Measurements from ENCODE around the gene NLRC5. TPM values are rescaled to one million over a fixed set of nuclear protein-coding genes. Genes with fewer than 3 reads are reported as not detected.

NLRC5 gene
- total RNA-seq, 1 donor from 2014 or later = 29.9 TPM

DNA sequence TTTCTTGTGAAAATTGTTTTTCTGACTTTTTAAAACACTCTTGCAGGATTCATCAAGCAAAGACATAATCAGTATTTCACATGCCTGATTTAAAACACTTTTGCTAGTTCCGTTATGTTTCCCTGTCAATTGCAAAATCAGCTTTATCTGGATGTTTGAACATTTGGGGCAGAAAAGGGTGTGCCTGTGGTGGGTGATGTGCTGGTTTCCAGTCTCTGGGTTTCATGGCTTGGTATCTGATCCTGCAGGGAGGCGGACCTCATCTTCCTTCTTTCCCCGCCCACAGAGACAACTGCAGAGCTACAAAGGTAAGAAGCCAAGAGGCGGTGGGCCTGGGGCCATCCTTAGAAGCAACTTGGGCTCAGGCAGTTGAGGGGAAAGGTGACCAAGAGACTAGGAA is 41.8 kb downstream of the NLRC5 start:
- no peak overlapping the region for H3K4me3 ChIP-seq (ENCODE audit: insufficient read depth, low read depth, low read length)
- H3K79me2 ChIP-seq (ENCODE audit: insufficient read depth, low read length) = no peaks in the 10 kb centered on the region
- DNase-seq (ENCODE audit: low read depth) (no peak), FAIRE-seq (no peak)
- H3K9me3 Mint-ChIP-seq (ENCODE audit: unreplicated experiment) = peaks cover 2% of the 10 kb centered on the region
- H3K27ac Mint-ChIP-seq (ENCODE audit: unreplicated experiment) = peak overlapping the region; percentile 53
- H2AFZ ChIP-seq (ENCODE audit: low read depth, low read length) = no peak overlapping the region
- no peak for TF ChIP-seq EZH2 (IDR thresholded peaks at IDR 0.05; ENCODE audit: insufficient read depth, low read length)
- TF ChIP-seq, protein P1, sequence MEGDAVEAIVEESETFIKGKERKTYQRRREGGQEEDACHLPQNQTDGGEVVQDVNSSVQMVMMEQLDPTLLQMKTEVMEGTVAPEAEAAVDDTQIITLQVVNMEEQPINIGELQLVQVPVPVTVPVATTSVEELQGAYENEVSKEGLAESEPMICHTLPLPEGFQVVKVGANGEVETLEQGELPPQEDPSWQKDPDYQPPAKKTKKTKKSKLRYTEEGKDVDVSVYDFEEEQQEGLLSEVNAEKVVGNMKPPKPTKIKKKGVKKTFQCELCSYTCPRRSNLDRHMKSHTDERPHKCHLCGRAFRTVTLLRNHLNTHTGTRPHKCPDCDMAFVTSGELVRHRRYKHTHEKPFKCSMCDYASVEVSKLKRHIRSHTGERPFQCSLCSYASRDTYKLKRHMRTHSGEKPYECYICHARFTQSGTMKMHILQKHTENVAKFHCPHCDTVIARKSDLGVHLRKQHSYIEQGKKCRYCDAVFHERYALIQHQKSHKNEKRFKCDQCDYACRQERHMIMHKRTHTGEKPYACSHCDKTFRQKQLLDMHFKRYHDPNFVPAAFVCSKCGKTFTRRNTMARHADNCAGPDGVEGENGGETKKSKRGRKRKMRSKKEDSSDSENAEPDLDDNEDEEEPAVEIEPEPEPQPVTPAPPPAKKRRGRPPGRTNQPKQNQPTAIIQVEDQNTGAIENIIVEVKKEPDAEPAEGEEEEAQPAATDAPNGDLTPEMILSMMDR (IDR thresholded peaks at IDR 0.05; ENCODE audit: insufficient read depth, low read depth, low read length) = no peak
- no peaks in the 10 kb centered on the region for H3K27me3 ChIP-seq (ENCODE audit: insufficient read depth, low read length)
- peaks cover 9% of the 10 kb centered on the region for H3K27me3 Mint-ChIP-seq (ENCODE audit: low read depth, unreplicated experiment)
- peaks cover 12% of the 10 kb centered on the region for H3K4me1 ChIP-seq (ENCODE audit: insufficient read depth, low read length)
- no peak overlapping the region for H3K4me2 ChIP-seq (ENCODE audit: low read length)
- H3K4me1 Mint-ChIP-seq (ENCODE audit: low read depth, unreplicated experiment) = peaks cover 37% of the 10 kb centered on the region
- H4K20me1 ChIP-seq (ENCODE audit: insufficient read depth, low read length) = no peaks in the 10 kb centered on the region
- no peak overlapping the region for H3K27ac ChIP-seq (ENCODE audit: low read depth, low read length)
- H3K36me3 Mint-ChIP-seq (ENCODE audit: low read depth, unreplicated experiment) = peaks cover 22% of the 10 kb centered on the region
- H3K9me3 ChIP-seq (ENCODE audit: insufficient read depth, low read depth, low read length) = no peaks in the 10 kb centered on the region
- peaks cover 3% of the 10 kb centered on the region for H3K36me3 ChIP-seq (ENCODE audit: insufficient read depth, low read length)
- H3K4me3 Mint-ChIP-seq (ENCODE audit: unreplicated experiment) = no peak overlapping the region
- no peak overlapping the region for H3K9ac ChIP-seq (ENCODE audit: low read length)

- no peak for FAIRE-seq
- H3K27ac Mint-ChIP-seq (ENCODE audit: unreplicated experiment) = no peak overlapping the region
- Histone ChIP-seq H3K27me3 (ENCODE audit: insufficient read depth, low read length) (no peaks in the 10 kb centered on the region), H3K36me3 (ENCODE audit: insufficient read depth, low read length) (peaks cover 3% of the 10 kb centered on the region), H3K9ac (ENCODE audit: low read length) (no peak overlapping the region), H3K27ac (ENCODE audit: low read depth, low read length) (no peak overlapping the region), H2AFZ (ENCODE audit: low read depth, low read length) (no peak overlapping the region), H3K4me1 (ENCODE audit: insufficient read depth, low read length) (peaks cover 12% of the 10 kb centered on the region), H3K4me2 (ENCODE audit: low read length) (no peak overlapping the region), H3K79me2 (ENCODE audit: insufficient read depth, low read length) (no peaks in the 10 kb centered on the region), H4K20me1 (ENCODE audit: insufficient read depth, low read length) (no peaks in the 10 kb centered on the region), H3K4me3 (ENCODE audit: insufficient read depth, low read depth, low read length) (no peak overlapping the region), H3K9me3 (ENCODE audit: insufficient read depth, low read depth, low read length) (no peaks in the 10 kb centered on the region)
- H3K9me3 Mint-ChIP-seq (ENCODE audit: unreplicated experiment) = no peaks in the 10 kb centered on the region
- peaks cover 22% of the 10 kb centered on the region for H3K36me3 Mint-ChIP-seq (ENCODE audit: low read depth, unreplicated experiment)
- peaks cover 9% of the 10 kb centered on the region for H3K27me3 Mint-ChIP-seq (ENCODE audit: low read depth, unreplicated experiment)
- TF ChIP-seq, protein P1 (IDR thresholded peaks at IDR 0.05; ENCODE audit: insufficient read depth, low read depth, low read length) = no peak
- TF ChIP-seq EZH2 (IDR thresholded peaks at IDR 0.05; ENCODE audit: insufficient read depth, low read length) = no peak
- H3K4me1 Mint-ChIP-seq (ENCODE audit: low read depth, unreplicated experiment) = peaks cover 32% of the 10 kb centered on the region
- H3K4me3 Mint-ChIP-seq (ENCODE audit: unreplicated experiment) = no peak overlapping the region
- DNase-seq (ENCODE audit: low read depth) = no peak
These were observed 43.0 kb downstream of the NLRC5 start for GRCh38 chr16:57032346-57032745.

DNA sequence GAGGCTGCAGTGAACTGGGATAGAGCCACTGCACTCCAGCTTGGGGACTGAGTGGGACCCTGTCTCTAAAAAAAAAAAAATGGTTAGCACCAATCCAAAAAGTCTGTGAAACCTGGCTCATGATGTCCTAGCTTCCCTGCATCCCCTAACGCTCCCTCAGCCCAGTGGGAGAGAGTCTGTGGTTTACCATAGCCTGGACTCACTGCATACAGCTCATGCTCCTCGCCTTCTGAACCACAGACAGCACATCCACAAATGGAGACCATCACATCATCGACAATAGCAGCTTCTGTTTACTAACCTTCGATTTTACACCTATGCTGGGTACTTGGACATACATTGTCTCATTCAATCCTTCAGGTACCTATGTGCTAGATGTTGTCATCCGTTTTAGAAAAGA is 43.6 kb downstream of the NLRC5 start:
- Histone ChIP-seq H3K4me3 (ENCODE audit: insufficient read depth, low read depth, low read length) (no peak overlapping the region), H3K4me1 (ENCODE audit: insufficient read depth, low read length) (peaks cover 15% of the 10 kb centered on the region), H3K9me3 (ENCODE audit: insufficient read depth, low read depth, low read length) (no peaks in the 10 kb centered on the region), H3K9ac (ENCODE audit: low read length) (no peak overlapping the region), H3K79me2 (ENCODE audit: insufficient read depth, low read length) (no peaks in the 10 kb centered on the region), H3K27ac (ENCODE audit: low read depth, low read length) (no peak overlapping the region), H3K4me2 (ENCODE audit: low read length) (no peak overlapping the region), H2AFZ (ENCODE audit: low read depth, low read length) (no peak overlapping the region), H3K27me3 (ENCODE audit: insufficient read depth, low read length) (no peaks in the 10 kb centered on the region), H4K20me1 (ENCODE audit: insufficient read depth, low read length) (no peaks in the 10 kb centered on the region), H3K36me3 (ENCODE audit: insufficient read depth, low read length) (peaks cover 3% of the 10 kb centered on the region)
- no peak for TF ChIP-seq EZH2 (IDR thresholded peaks at IDR 0.05; ENCODE audit: insufficient read depth, low read length)
- TF ChIP-seq, protein P1 (IDR thresholded peaks at IDR 0.05; ENCODE audit: insufficient read depth, low read depth, low read length) = no peak
- H3K9me3 Mint-ChIP-seq (ENCODE audit: unreplicated experiment) = no peaks in the 10 kb centered on the region
- no peak overlapping the region for H3K4me3 Mint-ChIP-seq (ENCODE audit: unreplicated experiment)
- DNase-seq (ENCODE audit: low read depth) (peak; percentile 48), FAIRE-seq (no peak)
- peaks cover 29% of the 10 kb centered on the region for H3K4me1 Mint-ChIP-seq (ENCODE audit: low read depth, unreplicated experiment)
- peak overlapping the region; percentile 55 for H3K27ac Mint-ChIP-seq (ENCODE audit: unreplicated experiment)
- H3K36me3 Mint-ChIP-seq (ENCODE audit: low read depth, unreplicated experiment) = peaks cover 17% of the 10 kb centered on the region
- H3K27me3 Mint-ChIP-seq (ENCODE audit: low read depth, unreplicated experiment) = peaks cover 9% of the 10 kb centered on the region
